ENCODE measurements around the gene RPS26.

The RPS26 gene

GRCh38 chr12:56078931-56079722, 37.4 kb downstream of the RPS26 start:
- DNase-seq (ENCODE audit: low spot score), result peak; percentile 92

DNA sequence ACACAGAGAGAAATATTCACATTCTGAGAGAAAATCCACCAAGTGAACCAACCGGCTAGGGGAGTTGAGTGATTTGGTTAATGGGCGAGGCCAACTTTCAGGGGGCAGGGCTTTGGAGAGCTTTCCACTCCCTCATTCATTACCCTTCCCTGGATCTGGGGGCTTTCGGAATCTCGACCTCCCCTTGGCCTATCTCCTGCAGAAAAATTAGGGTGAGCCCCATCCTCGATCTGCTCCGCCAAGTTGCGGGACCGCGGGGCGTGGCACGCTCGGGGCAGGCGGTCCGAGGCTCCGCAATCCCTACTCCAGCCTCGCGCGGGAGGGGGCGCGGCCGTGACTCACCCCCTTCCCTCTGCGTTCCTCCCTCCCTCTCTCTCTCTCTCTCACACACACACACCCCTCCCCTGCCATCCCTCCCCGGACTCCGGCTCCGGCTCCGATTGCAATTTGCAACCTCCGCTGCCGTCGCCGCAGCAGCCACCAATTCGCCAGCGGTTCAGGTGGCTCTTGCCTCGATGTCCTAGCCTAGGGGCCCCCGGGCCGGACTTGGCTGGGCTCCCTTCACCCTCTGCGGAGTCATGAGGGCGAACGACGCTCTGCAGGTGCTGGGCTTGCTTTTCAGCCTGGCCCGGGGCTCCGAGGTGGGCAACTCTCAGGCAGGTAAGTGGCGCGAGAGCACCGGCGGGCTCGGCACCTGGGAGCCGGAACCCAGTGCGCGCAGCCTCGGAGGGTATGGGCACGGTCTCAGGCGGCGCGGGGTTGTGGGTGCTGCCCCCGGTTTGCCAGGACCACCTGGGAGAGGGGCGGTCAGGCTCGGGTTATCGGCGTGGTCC, 38.2 kb downstream of the RPS26 start, which contains the start of gene ERBB3:
TSS of gene ERBB3 (plus strand) at position 443 of the 833 bp plus-strand sequence. CDS start at position 579, 136 bp downstream.
- DNase-seq (ENCODE audit: low spot score), result peak; percentile 91

DNA sequence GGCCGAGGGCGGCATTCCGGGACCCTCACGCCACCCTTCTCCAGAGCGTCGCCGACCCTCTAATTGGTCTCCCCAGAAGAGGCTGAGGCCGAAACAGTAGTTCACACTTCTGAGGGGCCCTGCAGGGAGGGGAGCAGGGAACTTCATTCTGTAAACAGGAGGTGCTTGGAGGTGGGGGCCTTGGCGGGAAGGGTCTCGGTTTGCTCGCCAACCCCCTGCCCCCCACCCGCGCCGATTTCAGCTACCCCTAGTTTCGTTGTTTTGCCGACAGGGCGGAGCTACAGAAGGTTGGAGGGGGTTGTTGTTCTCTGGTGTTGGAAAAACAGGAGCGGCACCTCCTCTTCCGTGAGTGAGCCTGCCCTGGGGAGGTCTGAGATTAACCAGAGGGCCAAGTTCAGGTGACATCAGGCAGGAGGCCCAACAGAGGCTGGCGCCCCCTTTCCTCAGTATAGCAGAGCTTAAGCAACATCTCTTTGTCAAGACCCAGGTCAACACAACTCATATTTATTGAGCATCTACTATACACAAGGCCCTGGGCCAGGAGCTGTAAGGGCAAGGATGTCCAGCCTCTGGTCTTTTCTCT, 38.9 kb downstream of the RPS26 start:
- peak; percentile 75 for DNase-seq (ENCODE audit: low spot score)

GRCh38 chr12:56081393-56082347, 40.0 kb downstream of the RPS26 start:
- peak; percentile 88 for DNase-seq (ENCODE audit: low spot score)

DNA sequence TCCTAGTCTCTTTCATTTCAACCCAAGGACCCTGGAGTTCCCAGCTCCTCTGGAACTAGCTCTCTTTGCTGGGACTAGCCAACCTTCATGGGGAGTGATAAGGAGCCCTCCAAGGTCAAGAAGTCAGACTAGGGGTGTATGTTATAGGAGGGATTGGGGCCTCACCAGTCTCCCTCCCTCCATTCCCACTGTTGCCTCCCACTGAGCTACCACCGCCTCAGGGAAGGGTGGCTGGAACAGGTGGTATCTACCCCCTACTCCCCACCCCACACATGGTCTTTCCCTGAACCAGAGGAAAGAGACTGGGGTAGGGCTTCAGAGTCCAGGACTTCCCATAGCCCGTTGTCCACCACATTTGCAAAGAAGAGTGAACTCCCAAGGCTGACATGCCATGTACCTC, 40.7 kb downstream of the RPS26 start:
- no peak for DNase-seq (ENCODE audit: low spot score)

- DNase-seq (ENCODE audit: low spot score), result no peak
Measured at GRCh38 chr12:56082967-56083366, 41.2 kb downstream of the RPS26 start.

DNA sequence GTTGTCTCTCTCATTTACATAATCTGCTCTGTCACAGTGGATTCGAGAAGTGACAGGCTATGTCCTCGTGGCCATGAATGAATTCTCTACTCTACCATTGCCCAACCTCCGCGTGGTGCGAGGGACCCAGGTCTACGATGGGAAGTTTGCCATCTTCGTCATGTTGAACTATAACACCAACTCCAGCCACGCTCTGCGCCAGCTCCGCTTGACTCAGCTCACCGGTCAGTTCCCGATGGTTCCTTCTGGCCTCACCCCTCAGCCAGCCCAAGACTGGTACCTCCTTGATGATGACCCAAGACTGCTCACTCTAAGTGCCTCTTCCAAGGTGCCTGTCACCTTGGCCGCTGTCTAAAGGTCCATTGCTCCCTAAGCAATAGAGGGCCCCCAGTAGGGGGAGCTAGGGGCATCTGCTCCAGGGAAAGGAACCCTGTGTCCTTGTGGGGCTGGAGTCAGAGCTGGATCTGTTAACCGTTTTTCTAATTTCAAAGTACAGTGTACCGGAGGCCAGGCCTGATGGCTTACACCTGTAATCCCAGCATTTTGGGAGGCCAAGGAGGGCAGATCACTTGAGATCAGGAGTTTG, 43.3 kb downstream of the RPS26 start:
- peak; percentile 55 for DNase-seq (ENCODE audit: low spot score)

DNA sequence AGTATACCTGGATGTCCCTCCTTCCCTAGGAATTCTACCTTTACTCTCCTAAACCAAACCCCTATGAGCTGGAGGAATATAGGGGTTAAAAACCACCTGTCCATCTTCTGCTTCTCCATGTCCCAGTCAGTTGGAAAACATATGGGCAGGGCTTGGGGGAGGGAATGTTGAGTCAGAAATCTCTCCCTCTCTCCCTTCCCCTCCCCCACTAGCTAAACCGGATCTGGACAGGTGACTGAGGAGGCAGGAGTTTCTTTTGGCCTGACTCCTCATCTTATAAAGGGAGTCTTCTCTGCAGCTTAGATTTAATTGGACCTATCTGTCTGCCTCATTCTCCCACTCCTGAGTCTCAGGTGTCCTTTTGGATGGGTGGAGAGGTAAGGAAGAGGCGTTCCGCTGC, 44.4 kb downstream of the RPS26 start:
- DNase-seq (ENCODE audit: low spot score), result no peak

DNA sequence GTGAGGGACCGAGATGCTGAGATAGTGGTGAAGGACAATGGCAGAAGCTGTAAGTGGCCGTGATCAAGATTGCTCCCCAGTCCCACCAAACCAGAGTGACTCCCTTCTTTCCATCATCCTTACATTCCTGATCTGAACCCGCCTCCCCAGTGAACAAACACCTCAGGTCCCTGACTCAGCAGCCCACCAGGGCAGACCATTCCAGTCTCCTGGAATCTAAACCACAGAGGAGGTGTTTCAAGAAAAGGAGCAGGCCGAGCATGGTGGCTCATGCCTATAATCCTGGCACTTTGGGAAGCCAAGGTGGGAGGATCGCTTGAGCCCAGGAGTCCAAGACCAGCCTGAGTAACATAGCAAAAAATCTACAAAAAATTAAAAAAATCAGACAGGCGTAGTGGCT, 44.9 kb downstream of the RPS26 start:
- no peak for DNase-seq (ENCODE audit: low spot score)

DNA sequence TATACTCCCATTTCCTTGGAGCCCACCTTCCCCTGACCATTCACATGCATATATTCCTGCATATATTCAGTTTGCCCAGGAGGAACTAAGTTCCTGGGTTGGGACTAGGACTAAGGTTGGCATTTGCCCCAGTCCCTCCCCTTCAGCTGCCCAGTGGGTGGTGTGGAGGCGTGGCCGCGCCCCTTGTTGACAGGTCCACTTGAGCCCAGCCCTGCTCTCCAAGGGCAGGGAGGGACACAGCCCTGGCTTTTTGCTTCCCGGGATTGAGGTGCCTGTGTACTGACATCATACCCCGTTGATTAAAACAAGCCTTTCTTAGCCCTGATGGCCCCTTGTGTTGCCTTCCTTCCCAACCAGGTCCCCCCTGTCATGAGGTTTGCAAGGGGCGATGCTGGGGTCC, 45.5 kb downstream of the RPS26 start:
- DNase-seq (ENCODE audit: low spot score), result no peak
